ENCODE data around the gene TTC29.
"Not testable (repeated sequence)": the region's sequence is repeated elsewhere in the genome, so short reads cannot be mapped to it uniquely, and the experiment has no call there.

The TTC29 gene

GRCh38 chr4:146674829-146675570, 270.7 kb downstream of the TTC29 start:
- no peak for DNase-seq

DNA sequence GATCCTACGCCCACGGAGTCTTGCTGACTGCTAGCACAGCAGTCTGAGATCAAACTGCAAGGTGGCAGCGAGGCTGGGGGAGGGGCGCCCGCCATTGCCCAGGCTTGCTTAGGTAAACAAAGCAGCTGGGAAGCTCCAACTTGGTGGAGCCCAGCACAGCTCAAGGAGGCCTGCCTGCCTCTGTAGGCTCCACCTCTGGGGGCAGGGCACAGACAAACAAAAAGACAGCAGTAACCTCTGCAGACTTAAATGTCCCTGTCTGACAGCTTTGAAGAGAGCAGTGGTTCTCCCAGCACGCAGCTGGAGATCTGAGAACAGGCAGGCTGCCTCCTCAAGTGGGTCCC, 281.7 kb downstream of the TTC29 start:
- not testable (repeated sequence) for DNase-seq

DNA sequence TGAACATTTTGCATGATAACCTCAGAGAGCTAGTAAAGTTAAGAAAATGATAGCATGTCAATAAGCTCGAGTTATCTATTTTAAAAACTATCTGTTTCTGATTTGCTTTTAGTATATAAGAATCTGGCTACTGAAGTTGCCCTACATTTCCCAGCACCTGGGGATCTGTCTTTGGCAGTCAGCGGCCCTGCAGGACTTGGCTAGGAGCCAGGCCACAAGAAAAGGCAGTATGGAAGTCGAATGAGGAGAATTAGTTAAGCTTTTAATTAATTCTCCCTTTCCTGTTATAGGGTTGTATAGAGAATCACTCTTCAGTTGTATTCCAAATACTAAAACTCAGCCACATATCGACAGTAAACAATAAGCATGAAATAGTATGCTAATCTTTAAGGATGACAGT, 284.3 kb downstream of the TTC29 start:
- DNase-seq, result no peak

Measured in AML-193 (cell line).